ENCODE results near the gene TLNRD1.
"Not testable (repeated sequence)": the region's sequence is repeated elsewhere in the genome, so short reads cannot be mapped to it uniquely, and the experiment has no call there.

The TLNRD1 gene

DNA sequence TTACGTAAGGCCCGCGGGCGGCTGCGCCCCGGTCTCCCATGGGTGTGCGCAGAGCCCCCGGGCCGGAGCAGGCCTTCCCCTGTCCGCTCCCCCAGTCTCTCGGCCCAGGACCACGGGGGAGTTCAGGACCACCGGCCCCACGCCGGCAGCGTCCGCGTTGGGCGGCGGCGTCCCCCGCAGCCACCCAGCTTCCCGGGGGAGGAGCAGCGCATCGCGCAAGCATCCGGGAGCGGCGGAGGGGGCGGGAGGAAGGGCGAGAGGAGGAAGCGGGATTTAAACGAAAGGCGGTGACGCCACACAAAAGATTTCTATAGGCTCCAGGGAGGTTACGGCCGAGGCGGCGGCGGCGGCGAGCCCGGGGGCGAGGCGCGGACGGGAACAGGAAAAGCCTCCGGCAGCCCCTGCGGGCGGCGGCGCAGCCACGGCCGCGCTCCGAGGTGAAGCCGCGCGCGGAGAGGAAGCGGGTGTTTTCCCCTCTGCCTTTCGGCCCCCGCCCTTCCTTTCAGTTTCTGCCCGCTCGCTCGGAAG, at the start of gene TLNRD1:
Gene TLNRD1, plus strand, starts transcription at position 300 of the 528 bp plus-strand sequence. CDS start 1,349 bp downstream, outside the sequence.
- DNase-seq = peak; percentile 55

DNA sequence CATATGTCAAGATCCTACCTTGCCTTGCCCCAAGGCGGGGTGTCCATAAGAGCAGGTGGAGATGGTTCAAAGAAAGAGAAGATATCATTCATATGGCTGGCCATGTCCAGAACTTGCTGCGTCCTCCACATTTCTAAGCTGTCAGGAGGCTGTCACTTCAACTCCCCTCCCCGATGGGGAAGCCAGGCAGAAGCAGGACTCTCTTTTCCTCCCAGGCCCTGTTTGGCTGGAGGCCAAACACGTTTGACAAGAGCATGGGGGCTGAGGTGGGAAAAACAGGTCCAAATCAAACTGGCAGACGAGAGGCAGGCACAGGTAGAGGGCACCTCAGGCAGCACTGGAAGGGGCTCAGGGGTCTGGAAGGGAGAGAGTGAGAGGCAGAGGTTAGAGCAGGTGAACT, 48.8 kb upstream of the TLNRD1 start:
- DNase-seq = no peak

DNA sequence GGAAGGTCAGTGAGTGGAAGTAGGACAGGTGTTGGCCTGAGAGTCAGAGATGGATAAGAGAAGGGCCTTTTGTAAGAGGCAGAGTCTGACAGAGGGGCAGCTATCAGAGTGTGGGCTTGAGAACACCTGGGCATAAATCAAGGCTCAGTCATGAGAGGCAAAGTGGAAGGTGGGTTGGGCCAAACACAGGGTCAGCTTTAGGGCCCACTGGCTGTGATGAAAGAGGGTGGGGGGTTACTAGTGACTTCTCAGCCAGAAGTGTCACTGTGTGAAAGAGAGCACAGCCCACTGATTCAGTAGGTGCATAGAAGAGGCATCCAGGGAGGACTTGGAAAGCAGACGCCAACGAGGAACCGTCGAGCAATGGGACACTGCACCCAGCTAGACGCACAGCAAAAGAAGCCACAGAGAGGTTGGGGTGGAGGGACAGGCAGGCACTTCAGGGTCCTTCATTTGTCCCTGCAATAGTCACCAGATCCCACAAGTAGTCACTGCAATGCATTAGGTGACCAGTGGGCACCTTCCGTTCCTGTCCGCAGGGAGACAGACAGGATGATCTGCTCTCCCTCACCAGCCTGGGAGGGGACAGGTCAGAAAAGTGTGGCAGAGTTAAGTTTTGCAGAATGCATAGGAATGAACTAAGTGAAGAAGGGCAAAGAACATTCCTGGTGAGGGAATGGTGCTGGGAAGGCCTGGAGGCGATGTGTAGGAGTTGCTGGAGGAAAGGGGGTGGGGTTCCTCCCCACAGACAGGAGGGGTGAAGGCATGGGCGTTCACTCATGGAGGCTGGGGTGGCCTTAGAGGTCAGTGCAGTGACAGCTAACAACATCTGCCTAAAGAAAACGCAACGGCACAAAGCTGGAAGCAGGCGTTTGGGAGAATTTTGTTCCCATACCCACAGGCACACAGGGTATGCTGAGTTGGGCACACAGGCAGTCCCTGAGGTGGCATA, 47.4 kb upstream of the TLNRD1 start:
- no peak for DNase-seq

DNA sequence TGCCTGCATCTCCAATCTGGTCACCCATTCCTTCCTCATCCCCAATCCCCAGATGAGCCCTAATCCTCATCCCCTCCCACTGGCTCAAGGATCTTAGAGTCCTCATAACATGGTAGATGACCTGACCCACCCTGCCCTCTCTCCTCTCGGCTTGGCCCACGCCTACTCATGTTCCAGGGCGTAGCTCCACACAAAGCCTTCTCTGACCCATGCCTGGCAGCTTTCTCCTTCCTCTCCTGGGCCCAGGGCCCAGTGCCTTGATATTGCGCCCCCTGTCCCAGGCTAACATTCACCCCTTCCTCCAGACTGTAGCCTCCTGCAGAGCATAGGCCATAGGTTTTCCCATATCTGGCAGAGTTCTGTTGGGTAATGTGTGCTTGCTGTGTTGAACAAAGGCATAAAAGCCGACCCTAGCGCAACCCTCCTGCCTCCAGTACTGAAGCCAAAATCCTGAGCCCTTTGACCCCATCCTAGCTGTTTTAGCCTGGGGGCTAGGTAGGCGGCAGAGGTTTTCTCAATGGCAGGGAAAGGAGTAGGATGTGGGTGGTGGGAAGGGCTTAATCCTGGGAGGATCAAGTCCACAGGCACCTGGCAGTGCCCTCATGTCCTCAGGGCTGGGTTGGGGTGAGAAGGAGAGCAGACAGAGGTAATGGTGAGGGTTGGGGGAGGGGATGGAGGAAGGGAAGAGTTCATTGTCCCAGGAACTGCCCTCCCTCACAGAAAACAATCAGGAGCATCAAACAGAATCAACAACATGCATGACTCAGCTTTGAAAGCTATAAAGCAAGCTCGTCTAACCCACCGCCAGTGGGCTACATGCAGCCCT, 46.6 kb upstream of the TLNRD1 start:
- DNase-seq = no peak

DNA sequence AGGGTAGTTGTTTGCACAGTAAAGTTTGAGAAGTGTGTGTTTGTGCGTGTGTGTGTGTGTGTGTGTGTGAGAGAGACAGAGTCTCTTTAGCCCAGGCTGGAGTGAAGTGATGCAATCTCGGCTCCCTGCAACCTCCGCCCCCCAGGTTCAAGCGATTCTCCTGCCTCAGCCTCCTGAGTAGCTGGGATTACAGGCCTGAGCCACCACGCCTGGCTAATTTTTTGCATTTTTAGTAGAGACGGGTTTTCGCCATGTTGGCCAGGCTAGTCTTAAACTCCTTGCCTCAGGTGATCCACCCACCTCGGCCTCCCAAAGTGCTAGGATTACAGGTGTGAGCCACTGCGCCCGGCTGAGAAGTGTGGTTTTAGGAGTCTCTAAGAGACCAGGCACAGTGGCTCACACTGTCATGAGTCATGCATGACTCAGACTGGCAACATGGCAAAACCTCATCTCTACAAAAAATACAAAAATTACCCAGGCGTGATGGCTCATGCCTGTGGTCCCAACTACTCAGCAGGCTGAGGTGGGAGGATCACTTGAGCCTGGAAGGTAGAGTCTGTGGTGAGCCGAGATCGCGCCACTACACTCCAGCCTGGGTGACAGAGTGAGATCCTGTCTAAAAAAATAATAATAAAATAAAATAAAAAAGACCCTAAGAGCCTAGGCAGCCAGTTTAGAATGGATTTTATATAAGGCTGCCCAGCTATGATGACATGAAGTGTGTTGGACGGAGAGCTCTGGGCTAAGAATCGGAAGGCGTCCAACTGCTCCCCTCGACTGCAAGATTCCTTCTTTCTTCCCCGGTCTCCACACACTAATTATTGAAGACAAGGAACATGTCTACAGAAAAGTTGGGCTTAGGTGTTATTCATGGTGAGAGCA, 44.9 kb upstream of the TLNRD1 start:
- DNase-seq = not testable (repeated sequence)

DNA sequence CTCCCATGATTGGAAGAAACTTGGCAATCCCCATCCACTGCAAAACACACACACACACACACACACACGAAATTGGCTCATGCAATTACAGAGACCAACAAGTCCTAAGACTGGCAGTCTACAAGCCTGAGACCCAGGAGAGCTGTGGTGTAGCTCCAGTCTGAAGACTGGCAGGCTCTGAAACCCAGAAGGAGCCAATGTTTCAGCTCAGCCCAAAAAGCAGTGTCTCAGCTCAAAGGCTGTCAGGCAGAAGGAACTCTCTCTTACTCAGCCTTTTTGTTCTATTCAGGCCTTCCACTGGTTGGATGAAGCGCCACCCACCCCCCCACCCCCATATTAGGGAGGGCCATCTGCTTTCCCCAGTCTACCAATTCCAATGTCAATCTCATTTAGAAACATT, 43.2 kb upstream of the TLNRD1 start:
- no peak for DNase-seq

DNA sequence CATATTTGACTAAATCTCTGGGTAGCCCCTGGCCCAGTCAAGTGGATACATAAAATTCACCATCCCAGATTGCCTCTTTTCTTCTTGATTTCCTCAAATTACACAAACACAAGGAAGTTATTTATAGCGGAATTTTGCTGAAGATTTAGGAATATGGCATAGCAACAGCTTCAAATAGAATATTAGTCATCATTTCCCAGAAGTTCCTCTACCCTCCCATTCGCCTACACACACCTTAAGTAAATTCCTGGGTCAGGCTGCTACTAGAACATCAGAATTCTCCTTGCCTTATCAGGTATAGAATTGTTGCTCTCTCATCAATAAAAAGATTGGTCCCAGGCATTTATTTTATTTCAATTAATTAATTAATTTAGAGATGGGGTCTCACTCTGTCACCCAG, 42.7 kb upstream of the TLNRD1 start:
- DNase-seq = no peak

DNA sequence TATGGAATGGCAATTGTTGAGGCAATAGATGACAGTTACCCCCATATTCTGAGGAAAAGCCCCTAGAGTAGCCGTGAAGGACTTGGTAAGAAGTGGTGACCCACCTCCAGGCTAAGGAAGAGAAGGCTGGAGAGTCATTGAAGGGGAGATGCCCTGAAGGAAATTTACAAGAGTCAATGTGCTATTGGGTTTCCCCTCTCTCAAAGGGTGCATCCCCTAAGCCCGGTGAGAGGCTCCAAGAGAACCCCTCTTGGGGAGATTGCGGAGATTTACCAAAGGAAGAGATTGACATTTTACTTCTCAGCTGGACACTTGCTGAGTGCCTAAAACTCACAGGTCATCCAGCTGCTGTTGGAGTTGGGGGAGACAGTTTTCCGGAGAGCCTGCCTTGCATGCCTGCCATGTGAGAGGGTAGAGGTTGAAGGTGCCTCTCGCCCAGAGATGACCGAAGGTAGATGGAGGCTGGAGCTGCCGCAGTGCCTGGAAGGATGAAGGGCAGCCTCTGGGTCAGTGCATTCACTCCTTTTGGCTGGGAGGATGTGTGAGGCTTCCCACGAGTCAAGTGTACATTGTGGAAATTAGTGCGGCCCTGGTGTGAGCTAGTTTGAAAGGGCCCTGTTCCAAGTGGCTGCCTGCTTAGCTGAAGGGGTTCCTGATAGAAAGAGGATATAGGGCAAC, 41.8 kb upstream of the TLNRD1 start:
- no peak for DNase-seq

DNA sequence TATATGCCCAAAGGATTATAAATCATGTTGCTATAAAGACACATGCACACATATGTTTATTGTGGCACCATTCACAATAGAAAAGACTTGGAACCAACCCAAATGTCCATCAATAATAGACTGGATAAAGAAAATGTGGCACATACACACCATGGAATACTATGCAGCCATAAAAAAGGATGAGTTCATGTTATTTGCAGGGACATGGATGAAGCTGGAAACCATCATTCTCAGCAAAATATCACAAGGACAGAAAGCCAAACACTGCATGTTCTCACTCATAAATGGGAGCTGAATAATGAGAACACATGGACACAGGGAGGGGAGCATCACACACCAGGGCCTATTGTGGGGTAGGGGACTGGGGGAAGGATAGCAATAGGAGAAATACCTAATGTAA, 35.3 kb upstream of the TLNRD1 start:
- DNase-seq = not testable (repeated sequence)

DNA sequence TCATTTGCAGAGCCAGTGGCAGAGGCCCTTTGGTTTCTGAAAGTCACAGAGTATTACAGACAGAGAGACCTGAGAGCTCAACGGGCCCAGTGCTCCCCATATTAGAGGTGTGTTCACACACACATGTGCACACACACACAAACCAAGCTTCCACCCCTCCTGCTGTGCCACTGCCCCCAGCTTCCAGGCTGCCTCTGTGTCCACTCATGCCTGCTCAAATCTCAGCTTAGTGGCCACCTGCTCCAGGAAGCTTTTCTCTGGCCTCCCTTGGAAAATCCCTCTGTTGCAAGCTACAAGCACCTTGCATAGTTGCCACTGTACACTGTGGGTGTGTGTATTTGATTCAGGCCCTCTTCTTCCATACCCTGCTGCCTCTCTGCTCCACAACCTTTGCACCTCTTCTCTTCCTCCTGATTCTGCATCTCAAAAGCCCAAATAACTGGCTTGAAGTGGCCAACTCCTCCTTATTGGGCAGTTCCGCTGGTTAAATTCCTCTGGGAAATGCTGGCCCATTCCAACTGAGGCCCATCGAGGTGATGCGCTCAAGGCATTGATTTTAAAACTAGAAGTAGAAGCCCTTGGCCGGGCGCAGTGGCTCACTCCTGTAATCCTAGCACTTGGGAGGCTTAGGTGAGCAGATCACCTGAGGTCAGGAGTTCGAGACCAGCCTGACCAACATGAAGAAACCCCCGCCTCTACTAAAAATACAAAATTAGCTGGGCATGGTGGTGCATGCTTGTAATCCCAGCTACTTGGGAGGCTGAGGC, 34.1 kb upstream of the TLNRD1 start:
- no peak for DNase-seq

DNA sequence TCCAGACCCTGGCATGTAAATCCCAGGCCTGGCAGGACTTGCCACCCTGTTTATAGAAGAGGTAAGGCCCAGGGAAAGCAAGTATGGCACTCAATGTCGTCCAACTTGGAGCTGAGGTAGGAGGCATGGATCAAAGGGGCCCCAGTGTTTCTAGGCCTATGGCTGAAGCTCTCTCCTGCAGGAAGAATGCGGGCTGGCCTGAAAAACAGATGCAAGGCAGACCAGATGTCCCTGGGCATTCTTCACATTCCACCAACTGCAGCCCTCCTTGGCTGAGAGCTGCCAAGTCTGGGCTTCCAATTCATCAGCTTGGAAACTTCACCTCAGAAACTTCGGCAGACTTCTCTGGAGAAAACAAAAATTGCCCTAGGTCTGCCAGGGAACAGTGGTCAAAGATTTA, 33.3 kb upstream of the TLNRD1 start:
- DNase-seq = no peak

DNA sequence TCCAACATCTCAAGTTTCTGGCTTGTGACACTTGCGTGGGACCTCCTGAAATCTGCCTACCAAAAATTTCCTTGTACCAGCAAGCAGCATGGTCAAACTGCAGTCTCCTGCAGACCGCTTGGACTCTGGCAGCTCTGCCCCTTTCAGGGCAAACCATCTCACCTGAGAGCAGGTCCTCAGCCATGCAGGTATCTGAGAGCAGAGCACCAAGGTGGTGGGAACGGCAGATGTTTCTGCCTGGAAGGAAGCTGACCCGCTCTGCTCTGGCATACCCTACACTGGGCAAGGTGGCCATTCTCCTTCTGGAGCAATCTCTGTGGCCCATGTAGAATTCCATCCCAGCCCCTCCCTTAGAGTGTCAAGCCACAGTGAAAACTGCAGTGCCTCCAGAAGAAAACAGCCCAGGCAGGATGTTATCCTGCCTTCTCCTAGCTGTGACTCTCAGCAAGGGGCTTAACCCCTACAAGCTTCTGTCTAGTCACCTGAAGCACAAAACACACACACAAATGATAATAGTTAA, 32.7 kb upstream of the TLNRD1 start:
- no peak for DNase-seq

DNA sequence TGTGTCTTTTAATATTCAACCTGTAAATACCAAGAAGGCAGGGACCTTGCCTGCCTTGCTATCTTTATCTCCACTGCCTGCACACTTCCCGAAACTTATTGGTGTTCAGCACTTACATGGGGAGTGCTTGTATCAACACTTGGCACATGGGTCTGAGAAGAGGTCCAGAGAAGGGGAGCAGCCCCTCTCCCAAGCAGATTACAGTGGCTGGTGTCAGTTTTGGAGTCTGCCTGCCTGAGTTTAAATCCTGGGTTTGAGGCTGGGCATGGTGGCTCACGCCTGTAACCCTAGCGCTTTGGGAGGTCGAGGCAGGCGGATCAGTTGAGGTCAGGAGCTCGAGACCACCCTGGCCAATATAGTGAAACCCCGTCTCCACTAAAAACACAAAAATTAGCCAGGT, 31.4 kb upstream of the TLNRD1 start:
- DNase-seq = no peak

DNA sequence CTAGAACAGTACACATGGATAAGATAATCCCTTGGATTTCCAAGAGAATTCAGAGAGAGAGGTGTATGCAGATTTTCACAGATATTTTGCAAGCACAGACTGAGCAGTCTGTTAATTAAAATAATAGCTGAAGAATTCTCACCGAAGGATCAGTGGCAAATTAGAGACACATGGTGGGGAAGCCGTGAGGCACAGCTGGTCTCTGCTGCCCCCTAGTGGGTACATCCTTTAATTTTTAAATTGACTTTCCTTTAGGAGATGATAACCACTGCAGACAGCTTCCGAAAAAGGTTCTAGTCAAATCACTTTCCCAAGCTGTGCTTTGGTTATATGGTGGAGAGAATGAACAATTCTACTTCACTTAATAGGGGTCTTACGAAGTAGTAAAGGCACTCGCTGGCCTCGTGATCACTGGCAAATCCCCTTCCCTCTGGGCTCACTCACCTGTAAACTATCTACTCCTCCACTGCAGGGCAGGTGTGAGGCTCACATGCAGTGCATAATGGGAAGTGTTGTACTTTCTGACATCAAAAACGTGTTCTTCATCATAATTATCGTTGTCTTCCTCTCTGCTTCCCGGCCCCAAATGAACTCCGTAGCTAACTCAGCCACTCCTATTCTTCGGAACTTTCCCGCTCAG, 30.6 kb upstream of the TLNRD1 start:
- no peak for DNase-seq

DNA sequence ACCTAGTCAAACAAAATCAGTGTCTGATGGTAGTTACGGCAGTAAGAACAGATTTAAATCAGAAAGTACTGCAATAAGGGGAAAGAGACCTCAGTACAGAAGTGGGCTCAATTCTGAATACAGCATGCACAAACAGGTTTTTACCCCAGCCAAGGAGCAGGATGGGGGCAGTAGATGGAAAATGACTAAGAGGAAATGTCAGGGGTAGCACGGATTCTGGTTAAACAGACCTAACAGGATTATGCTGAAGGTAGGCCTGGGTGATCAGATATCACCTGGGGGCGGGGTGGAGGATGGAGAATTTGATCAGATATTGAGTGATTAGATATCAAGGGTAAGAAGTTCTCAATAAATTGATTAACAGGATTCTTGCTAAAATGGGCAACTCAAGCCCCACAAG, 30.1 kb upstream of the TLNRD1 start:
- no peak for DNase-seq

DNA sequence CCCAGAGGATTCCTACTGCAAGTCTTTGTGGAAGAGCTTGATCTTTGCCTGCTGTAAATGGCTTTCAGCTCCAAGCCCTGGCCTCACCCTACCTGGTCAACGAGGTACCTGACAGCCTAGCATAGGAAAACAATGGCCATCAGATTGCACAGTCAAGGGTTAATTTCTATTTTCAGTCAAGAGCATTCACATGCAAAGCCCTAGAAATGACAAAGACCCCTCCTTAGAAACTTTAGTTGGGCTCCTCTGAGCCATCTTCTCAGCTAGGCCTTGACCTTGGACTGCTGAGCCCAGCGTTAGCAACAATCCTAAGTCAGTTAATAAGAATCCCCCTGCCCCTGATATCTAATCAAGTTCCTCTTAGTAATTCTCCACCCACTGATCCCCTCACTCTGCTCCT, 29.6 kb upstream of the TLNRD1 start:
- no peak for DNase-seq

DNA sequence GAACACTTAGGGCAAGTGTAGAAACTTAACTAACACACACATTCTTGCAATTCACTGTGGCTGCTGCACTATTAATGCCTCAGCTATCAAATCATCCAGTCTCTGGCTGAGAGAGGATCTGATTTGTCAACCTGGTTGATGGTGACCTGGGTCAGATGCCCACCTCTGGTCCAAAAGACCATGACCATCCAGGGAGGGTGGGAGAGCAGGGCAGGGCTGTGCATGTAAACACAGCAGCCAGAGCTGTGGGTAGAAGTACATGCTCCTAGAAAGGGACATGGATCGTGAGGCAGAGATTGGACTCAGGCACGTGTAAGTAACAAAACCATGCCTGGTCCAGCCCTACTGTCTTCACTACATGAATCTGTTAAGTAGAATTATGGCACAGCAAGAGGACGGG, 28.4 kb upstream of the TLNRD1 start:
- no peak for DNase-seq

DNA sequence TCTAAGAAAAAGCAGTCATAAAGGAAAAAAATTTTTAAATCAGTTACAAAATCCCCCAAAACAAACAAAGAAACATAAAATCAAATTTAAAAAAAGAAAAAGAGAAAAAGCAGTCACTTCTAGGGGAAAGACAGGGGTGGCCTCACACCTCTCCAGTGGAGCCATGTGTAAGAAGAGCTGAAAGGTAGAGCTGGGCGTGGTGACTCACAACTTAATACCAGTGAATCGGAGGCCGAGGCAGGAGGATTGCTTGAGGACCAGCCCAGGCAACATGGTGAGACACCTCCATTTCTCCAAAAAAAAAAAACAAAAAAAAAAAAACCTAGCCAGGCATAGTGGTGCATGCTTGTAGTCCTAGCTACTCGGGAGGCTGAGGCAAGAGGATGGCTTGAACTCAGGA, 25.8 kb upstream of the TLNRD1 start:
- DNase-seq = no peak

DNA sequence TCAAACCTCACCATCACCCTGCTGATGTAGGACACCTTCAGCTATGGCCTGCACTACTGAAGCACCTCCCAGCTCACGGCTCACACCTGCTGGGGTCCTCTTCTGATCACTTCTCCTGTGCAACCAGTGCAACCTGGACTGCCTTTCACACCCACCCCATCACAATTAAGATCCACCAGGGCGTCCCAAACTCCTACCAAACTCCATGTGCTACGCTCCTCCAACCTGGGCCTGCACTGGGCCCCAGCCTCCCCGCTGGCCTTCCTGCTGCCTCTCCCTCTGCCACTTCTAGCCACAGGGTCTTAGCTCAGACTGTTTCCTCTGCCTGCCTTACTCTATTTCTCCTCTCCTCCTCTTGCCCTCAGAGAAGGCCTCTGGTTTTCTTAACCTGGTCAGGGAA, 23.9 kb upstream of the TLNRD1 start:
- no peak for DNase-seq

DNA sequence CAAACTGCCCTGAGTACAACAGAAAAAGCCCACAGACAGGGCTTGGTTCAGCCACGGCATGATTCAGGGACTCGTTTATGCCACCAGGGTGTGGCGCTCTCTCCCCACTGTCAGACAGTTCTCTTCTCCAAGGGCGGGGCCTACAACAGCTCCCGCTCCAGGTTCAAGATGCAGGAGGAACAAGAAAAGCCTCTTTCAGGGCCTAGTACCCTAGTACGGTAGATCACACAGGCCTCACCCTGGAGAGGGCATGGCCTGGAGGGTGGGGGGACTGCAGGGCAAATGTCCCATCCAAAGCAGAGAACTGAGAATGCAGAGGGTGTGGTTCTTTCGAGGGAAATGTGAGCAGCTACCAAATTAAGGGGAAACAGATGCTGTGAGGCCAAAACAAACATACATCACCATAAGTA, 23.1 kb upstream of the TLNRD1 start:
- no peak for DNase-seq
